HAP-1 (cell line): ENCODE results near the gene SGPP2.
"Not testable (repeated sequence)": the region's sequence is repeated elsewhere in the genome, so short reads cannot be mapped to it uniquely, and the experiment has no call there.

Source experiments
- DNase-seq, 2 experiments: peaks; one replicate each; pipeline ENCODE4 v3.0.0-alpha.2; 2016 to 2020; ENCODE audit warnings: low spot score in 2 of 2
- H3K27me3 ChIP-seq: fragments of 250-450 bp; sonication (Bioruptor Pico); 2 replicates; pipeline ENCODE4 v1.5.1; 2020; ENCODE audit warnings: low read depth, mild to moderate bottlenecking, moderate library complexity
- H3K36me3 ChIP-seq: fragments of 250-450 bp; sonication (Bioruptor Pico); replicated peaks from 2 replicates; pipeline ENCODE4 v1.5.1; 2020; ENCODE audit warnings: mild to moderate bottlenecking
- H3K4me1 ChIP-seq: fragments of 250-450 bp; sonication (Bioruptor Pico); 2 replicates; pipeline ENCODE4 v1.5.1; 2020; ENCODE audit warnings: mild to moderate bottlenecking
- H3K4me3 ChIP-seq: fragments of 250-450 bp; sonication (Bioruptor Pico); 2 replicates; pipeline ENCODE4 v1.5.1; 2020; ENCODE audit warnings: mild to moderate bottlenecking, moderate library complexity
- H3K9me3 ChIP-seq: fragments of 250-450 bp; sonication (Bioruptor Pico); 2 replicates; pipeline ENCODE4 v1.5.1; 2020; ENCODE audit warnings: mild to moderate bottlenecking, moderate library complexity
- in situ Hi-C: fragments of 300-500 bp; cut with MboI; formaldehyde crosslinking; loops from 3 replicates; pipeline ENCODE4 v1.14.3; 2020; ENCODE audit warnings: low sequenced_read_pairs, inconsistent platforms, mixed read lengths

SGPP2 gene

GRCh38 chr2:222572264-222572721 lies 147.9 kb downstream of the SGPP2 start:
- DNase-seq = no peak
- in situ Hi-C loops = loop anchor here (25.0 kb wide), 1 partner anchor 260 kb away; a partner anchor contains a TSS
- Histone ChIP-seq H3K4me3 (no peak overlapping the region), H3K9me3 (no peaks in the 10 kb centered on the region), H3K36me3 (peaks cover 38% of the 10 kb centered on the region), H3K27me3 (no peaks in the 10 kb centered on the region), H3K4me1 (no peaks in the 10 kb centered on the region)

- in situ Hi-C loops = loop anchor here (25.0 kb wide), 1 partner anchor 260 kb away; a partner anchor contains a TSS
- H3K4me3 ChIP-seq = no peak overlapping the region
- peaks cover 33% of the 10 kb centered on the region for H3K36me3 ChIP-seq
- no peaks in the 10 kb centered on the region for H3K27me3 ChIP-seq
- no peaks in the 10 kb centered on the region for H3K9me3 ChIP-seq
- no peak for DNase-seq
- H3K4me1 ChIP-seq = no peaks in the 10 kb centered on the region
These were observed 148.4 kb downstream of the SGPP2 start for GRCh38 chr2:222572751-222573174.

GRCh38 chr2:222575618-222576017 lies 151.3 kb downstream of the SGPP2 start:
- in situ Hi-C loops = no loop called here

GRCh38 chr2:222576171-222577081 lies 152.1 kb downstream of the SGPP2 start:
- no peaks in the 10 kb centered on the region for H3K9me3 ChIP-seq
- no peaks in the 10 kb centered on the region for H3K27me3 ChIP-seq
- DNase-seq = no peak
- H3K36me3 ChIP-seq = peaks cover 8% of the 10 kb centered on the region
- no peak overlapping the region for H3K4me3 ChIP-seq
- no peaks in the 10 kb centered on the region for H3K4me1 ChIP-seq
- in situ Hi-C loops = no loop called here

More at GRCh38 chr2:222575618-222576017, 151.3 kb downstream of the SGPP2 start:
- Histone ChIP-seq H3K4me1 (no peaks in the 10 kb centered on the region), H3K36me3 (peaks cover 16% of the 10 kb centered on the region), H3K4me3 (no peak overlapping the region), H3K9me3 (no peaks in the 10 kb centered on the region), H3K27me3 (no peaks in the 10 kb centered on the region)
- DNase-seq = no peak

GRCh38 chr2:222577341-222577740 lies 153.0 kb downstream of the SGPP2 start:
- Histone ChIP-seq H3K27me3 (no peaks in the 10 kb centered on the region), H3K9me3 (no peaks in the 10 kb centered on the region), H3K4me3 (no peak overlapping the region), H3K36me3 (peaks cover 12% of the 10 kb centered on the region; the same call in 1 of the 2 replicates), H3K4me1 (no peaks in the 10 kb centered on the region)
- no peak for DNase-seq
- in situ Hi-C loops = no loop called here

- no peaks in the 10 kb centered on the region for H3K9me3 ChIP-seq
- H3K36me3 ChIP-seq = peaks cover 15% of the 10 kb centered on the region; the same call in 1 of the 2 replicates
- in situ Hi-C loops = no loop called here
- H3K27me3 ChIP-seq = no peaks in the 10 kb centered on the region
- H3K4me1 ChIP-seq = no peaks in the 10 kb centered on the region
- DNase-seq = no peak
- no peak overlapping the region for H3K4me3 ChIP-seq
These were observed 158.6 kb downstream of the SGPP2 start for GRCh38 chr2:222582928-222583327.

- H3K4me3 ChIP-seq, H3K27me3 ChIP-seq, in situ Hi-C loops, H3K4me1 ChIP-seq, H3K9me3 ChIP-seq, DNase-seq: not testable (repeated sequence)
- peaks cover 16% of the 10 kb centered on the region; the same call in 1 of the 2 replicates for H3K36me3 ChIP-seq
These were observed 160.2 kb downstream of the SGPP2 start for GRCh38 chr2:222584589-222584988.

GRCh38 chr2:222591661-222592060 lies 167.3 kb downstream of the SGPP2 start:
- peaks cover 50% of the 10 kb centered on the region for H3K36me3 ChIP-seq
- in situ Hi-C loops = no loop called here
- no peaks in the 10 kb centered on the region for H3K9me3 ChIP-seq
- H3K27me3 ChIP-seq = no peaks in the 10 kb centered on the region
- no peaks in the 10 kb centered on the region for H3K4me1 ChIP-seq
- no peak for DNase-seq
- no peak overlapping the region for H3K4me3 ChIP-seq

- no peaks in the 10 kb centered on the region for H3K9me3 ChIP-seq
- H3K4me1 ChIP-seq = no peaks in the 10 kb centered on the region
- H3K4me3 ChIP-seq = no peak overlapping the region
- no peak for DNase-seq
- no peaks in the 10 kb centered on the region for H3K27me3 ChIP-seq
- in situ Hi-C loops = no loop called here
- H3K36me3 ChIP-seq = peaks cover 50% of the 10 kb centered on the region
These were observed 167.8 kb downstream of the SGPP2 start for GRCh38 chr2:222592176-222592575.

- in situ Hi-C loops = no loop called here
- DNase-seq = no peak
- H3K4me3 ChIP-seq = no peak overlapping the region
- no peaks in the 10 kb centered on the region for H3K27me3 ChIP-seq
- peaks cover 69% of the 10 kb centered on the region for H3K36me3 ChIP-seq
- no peaks in the 10 kb centered on the region for H3K9me3 ChIP-seq
- H3K4me1 ChIP-seq = no peaks in the 10 kb centered on the region
These were observed 170.3 kb downstream of the SGPP2 start for GRCh38 chr2:222594679-222595078.

- peaks cover 74% of the 10 kb centered on the region for H3K36me3 ChIP-seq
- no peak for DNase-seq
- H3K9me3 ChIP-seq = no peaks in the 10 kb centered on the region
- in situ Hi-C loops = no loop called here
- no peak overlapping the region for H3K4me3 ChIP-seq
- no peaks in the 10 kb centered on the region for H3K27me3 ChIP-seq
- no peaks in the 10 kb centered on the region for H3K4me1 ChIP-seq
These were observed 171.2 kb downstream of the SGPP2 start for GRCh38 chr2:222595581-222595980.

- Histone ChIP-seq H3K27me3 (no peaks in the 10 kb centered on the region), H3K36me3 (peaks cover 52% of the 10 kb centered on the region), H3K4me3 (no peak overlapping the region), H3K4me1 (no peaks in the 10 kb centered on the region), H3K9me3 (no peaks in the 10 kb centered on the region)
- no peak for DNase-seq
- in situ Hi-C loops = no loop called here
These were observed 174.3 kb downstream of the SGPP2 start for GRCh38 chr2:222598611-222599010.

GRCh38 chr2:222603501-222603900 lies 179.2 kb downstream of the SGPP2 start:
- no peak for DNase-seq
- Histone ChIP-seq H3K36me3 (peaks cover 29% of the 10 kb centered on the region), H3K4me1 (no peaks in the 10 kb centered on the region), H3K27me3 (no peaks in the 10 kb centered on the region), H3K9me3 (no peaks in the 10 kb centered on the region), H3K4me3 (no peak overlapping the region)
- in situ Hi-C loops = no loop called here

GRCh38 chr2:222604749-222605515 lies 180.6 kb downstream of the SGPP2 start:
- no peaks in the 10 kb centered on the region for H3K27me3 ChIP-seq
- H3K36me3 ChIP-seq = peaks cover 29% of the 10 kb centered on the region
- no peaks in the 10 kb centered on the region for H3K4me1 ChIP-seq
- H3K4me3 ChIP-seq = no peak overlapping the region
- in situ Hi-C loops = no loop called here
- no peak for DNase-seq
- H3K9me3 ChIP-seq = no peaks in the 10 kb centered on the region
